Head of caudate nucleus (tissue), 42 donors: ENCODE results near the gene MCEE.
A peak's percentile ranks its signal among the peaks of the same experiment; 100 is the strongest.
"Not testable (repeated sequence)": the region's sequence is repeated elsewhere in the genome, so short reads cannot be mapped to it uniquely, and the experiment has no call there.

Source experiments
- DNase-seq, 42 donors: peaks; one replicate each; pipeline versions ENCODE4 v3.0.0 to v3.0.0-alpha.2; 2020 to 2021; ENCODE audit warnings: mixed read lengths in 7 of 42
- intact Hi-C: fragments of 100-400 bp; cut with DNase I; formaldehyde crosslinking; loops from one replicate; pipeline ENCODE4 v1.15.0; 2022

The MCEE gene

GRCh38 chr2:71089475-71089874 lies 40.6 kb downstream of the MCEE start:
- intact Hi-C loops, DNase-seq: not testable (repeated sequence)

GRCh38 chr2:71085325-71086003 lies 44.6 kb downstream of the MCEE start:
- intact Hi-C loops, DNase-seq: not testable (repeated sequence)

GRCh38 chr2:71083752-71084312 lies 46.2 kb downstream of the MCEE start:
- DNase-seq, intact Hi-C loops: not testable (repeated sequence)

GRCh38 chr2:71083297-71083696 lies 46.7 kb downstream of the MCEE start:
- DNase-seq, intact Hi-C loops: not testable (repeated sequence)

GRCh38 chr2:71082402-71083252 lies 47.4 kb downstream of the MCEE start:
- DNase-seq: no peak
- intact Hi-C loops: no loop called here

GRCh38 chr2:71078624-71079023 lies 51.4 kb downstream of the MCEE start:
- no peak for DNase-seq
- intact Hi-C loops: no loop called here

- DNase-seq: no peak
- intact Hi-C loops: no loop called here
These were observed 55.1 kb downstream of the MCEE start for GRCh38 chr2:71074893-71075395.

- intact Hi-C loops: no loop called here
- no peak for DNase-seq
These were observed 56.6 kb downstream of the MCEE start for GRCh38 chr2:71073475-71073874.

- intact Hi-C loops: no loop called here
- DNase-seq: peak in 1 of 42 donors; percentile 26
These were observed 57.5 kb downstream of the MCEE start for GRCh38 chr2:71072492-71072891.

GRCh38 chr2:71071681-71072398 lies 58.2 kb downstream of the MCEE start:
- intact Hi-C loops: loop anchor here (2.0 kb wide), 1 partner anchor 59 kb away; the partner anchor contains the start of genes MCEE and MPHOSPH10
- peak in 16 of 42 donors; percentile 10 to 53 (median 34) for DNase-seq

- peak in 15 of 42 donors; percentile 15 to 53 (median 31) for DNase-seq
- intact Hi-C loops: loop anchor here (2.0 kb wide), 1 partner anchor 60 kb away; the partner anchor contains the start of genes MCEE and MPHOSPH10
These were observed 59.5 kb downstream of the MCEE start for GRCh38 chr2:71070294-71071093.

GRCh38 chr2:71069376-71069775 lies 60.7 kb downstream of the MCEE start:
- intact Hi-C loops: loop anchor here (5.0 kb wide), 1 partner anchor 67 kb away; no protein-coding TSS in a partner anchor
- DNase-seq: peak in 1 of 42 donors; percentile 7

GRCh38 chr2:71068218-71069035 lies 61.6 kb downstream of the MCEE start, which contains the start of gene NAGK:
NAGK (plus strand) TSS chr2:71068648; CDS start chr2:71068684, 36 bp downstream.
- DNase-seq: peak; percentile 92 to 98 (median 96)
- intact Hi-C loops: loop anchor here (5.0 kb wide), 1 partner anchor 66 kb away; no protein-coding TSS in a partner anchor

GRCh38 chr2:71067567-71068217 lies 62.3 kb downstream of the MCEE start:
- peak in 19 of 42 donors; percentile 10 to 49 (median 24) for DNase-seq
- intact Hi-C loops: loop anchor here (5.0 kb wide), 1 partner anchor 65 kb away; no protein-coding TSS in a partner anchor

GRCh38 chr2:71066856-71067255 lies 63.2 kb downstream of the MCEE start:
- intact Hi-C loops: loop anchor here (5.0 kb wide), 1 partner anchor 65 kb away; no protein-coding TSS in a partner anchor
- no peak for DNase-seq
